ENCODE measurements around the gene ZCCHC14.
"Not testable (repeated sequence)": the region's sequence is repeated elsewhere in the genome, so short reads cannot be mapped to it uniquely, and the experiment has no call there.

The ZCCHC14 gene

DNA sequence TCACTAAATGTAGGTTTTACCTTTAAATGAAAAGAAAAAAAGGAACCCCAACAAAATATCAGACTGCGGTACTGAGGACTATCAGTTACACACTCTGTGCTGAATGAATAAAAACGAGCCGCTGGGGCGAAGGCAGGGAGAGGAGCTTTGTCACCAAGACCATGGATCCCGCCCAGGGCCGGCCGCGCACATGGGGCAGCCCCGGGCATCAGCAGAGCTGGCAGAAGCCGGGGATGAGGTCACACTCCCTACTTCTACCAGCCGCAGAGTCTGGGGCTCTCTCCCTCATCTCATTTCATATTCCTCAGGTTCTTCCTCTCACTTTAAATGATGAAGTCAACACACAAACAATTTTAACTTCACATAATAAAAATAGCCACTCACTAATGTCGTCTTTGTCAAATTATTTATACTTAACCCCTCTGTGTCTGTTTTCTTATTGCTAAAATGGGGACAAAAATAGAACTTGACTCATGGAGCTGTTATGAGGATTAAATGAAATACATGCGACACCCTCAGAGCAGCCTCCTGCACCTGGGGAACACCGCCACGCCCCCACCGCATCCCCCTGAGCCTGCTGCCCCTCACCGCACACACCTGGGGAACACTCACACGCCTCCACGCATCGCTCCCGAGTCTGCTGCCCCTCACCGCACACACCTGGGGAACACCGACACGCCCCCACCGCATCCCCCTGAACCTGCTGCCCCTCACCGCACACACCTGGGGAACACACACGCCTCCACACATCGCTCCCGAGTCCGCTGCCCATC, 15.4 kb downstream of the ZCCHC14 start:
- DNase-seq (ENCODE audit: low spot score), result not testable (repeated sequence)

DNA sequence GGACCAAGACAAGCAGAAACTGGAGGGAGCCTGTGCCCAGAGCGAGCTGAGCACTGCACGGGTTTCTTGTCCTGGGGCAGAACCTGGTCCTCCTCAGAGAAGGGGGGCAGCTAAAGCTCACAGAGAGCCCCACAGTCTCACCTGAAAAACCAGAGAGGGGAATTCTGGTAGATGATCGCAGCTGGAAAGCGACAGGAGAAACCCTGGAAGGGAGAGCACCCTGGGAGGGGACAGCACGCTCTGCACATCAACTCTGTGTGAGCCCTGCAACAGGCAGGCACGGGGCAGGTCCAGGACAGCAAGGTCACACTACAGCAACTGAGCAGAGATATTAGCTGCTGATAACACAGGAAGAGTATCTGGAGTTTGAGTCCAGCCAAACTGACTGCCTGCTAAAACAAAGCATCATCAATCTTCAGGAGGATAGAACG, 18.2 kb downstream of the ZCCHC14 start:
- DNase-seq (ENCODE audit: low spot score), result no peak

DNA sequence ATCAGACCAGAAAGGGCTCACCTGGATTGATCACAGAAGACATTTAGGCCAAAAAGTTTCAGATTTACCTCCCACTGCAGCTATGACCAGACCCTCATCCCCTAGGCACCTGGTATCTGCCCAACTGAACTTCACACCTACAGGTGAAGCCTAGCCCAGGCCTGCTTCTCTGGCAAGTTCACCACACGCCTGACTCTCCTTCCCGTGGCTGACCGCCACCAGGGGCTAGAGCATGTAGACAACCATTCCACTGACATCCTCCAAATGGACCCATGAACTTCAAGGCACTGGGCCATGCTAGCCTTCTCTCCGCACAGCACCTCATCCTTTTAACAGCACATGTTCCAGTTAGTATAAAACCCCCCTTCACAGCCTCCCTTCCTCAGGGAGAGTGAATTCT, 18.8 kb downstream of the ZCCHC14 start:
- no peak for DNase-seq (ENCODE audit: low spot score)

- DNase-seq (ENCODE audit: low spot score), result no peak
Observed at GRCh38 chr16:87472935-87473334, 19.9 kb downstream of the ZCCHC14 start.

DNA sequence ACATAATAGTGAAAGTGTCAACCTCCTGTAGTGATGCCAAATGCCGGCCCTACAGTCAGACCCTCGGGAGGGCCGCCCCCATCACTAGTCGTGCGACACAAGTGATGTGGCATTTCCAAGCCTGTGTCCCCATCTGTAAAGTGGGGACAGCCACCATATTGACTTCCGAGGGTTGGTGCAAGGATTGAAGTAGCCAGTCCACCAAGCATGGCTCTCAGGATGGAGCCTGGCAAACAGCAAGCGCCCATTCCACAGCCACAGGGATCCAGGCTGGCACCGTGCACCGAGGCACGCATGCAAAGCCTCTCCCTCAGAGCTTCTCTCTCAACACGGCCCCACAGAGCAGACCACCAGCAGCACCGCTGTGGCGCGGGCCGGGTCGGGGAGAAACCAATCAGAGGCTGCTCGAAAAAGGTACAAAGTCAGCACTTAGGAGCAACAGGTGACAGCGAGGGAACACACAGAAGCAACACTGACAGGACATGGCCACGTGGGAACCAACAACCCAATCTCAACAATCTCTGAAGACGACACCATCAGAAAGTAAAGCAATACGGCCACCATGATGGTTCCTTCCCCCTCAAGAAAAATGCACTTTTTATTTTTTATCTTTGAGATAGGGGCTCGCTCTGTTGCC, 20.6 kb downstream of the ZCCHC14 start:
- no peak for DNase-seq (ENCODE audit: low spot score)

DNA sequence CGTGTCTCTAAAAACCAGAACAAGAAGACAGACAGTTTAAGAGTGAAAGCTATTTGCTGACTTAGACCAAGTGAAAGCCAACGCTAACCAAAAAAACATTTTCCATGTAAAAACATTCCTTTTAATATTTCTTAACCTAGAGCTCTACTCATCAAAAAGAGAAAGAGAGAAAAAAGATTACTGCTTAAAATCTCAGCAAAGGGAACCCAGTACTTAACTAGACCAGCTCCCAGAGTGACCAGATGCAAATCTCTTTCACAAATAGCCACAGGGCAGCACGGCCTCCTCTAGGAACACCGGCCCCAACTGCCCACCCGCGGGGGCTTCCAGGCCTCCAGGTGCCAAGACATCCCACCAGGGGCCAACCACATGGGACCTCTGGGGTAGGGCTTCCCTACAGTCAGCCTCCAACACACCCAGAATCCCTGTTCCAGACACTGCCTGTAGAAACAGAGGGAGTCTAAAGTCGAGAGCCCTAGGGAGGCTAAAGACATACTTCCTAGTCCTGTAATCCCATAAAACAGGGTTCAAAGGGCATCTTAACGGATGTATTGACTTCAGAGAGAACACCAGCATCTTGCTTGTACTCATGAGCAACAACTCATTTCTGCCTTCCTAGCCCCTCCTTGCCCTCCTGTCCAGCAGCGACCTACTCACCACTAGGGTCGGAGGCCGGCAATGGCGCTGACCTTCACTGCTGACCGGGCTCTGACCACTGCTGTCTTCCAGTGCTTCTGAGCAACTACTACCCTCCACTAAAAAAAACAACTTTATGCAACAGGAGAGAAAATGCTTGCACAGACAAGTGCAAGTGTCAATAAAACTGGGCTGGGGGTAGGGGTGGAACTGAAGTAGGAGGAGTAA, 21.3 kb downstream of the ZCCHC14 start:
- DNase-seq (ENCODE audit: low spot score), result no peak

GRCh38 chr16:87470332-87470731, 22.5 kb downstream of the ZCCHC14 start:
- no peak for DNase-seq (ENCODE audit: low spot score)

DNA sequence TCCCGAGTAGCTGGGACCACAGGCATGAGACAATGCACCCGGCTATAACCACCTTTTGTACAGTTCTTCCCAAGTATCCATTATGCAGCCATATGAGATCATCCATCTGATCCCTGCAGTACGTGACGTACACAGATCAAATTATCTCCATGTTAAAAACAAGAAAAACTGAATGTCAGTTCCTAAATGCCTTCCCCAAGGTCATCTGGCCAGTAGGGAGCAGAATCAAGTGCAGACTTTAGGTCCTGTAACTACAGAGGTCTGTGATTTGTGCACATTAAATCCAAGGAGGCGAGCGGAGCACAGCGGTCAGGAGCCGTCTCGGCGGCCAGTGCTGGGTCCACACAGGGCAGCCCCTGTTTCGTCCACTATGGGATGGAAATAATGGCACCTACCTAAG, 23.7 kb downstream of the ZCCHC14 start:
- no peak for DNase-seq (ENCODE audit: low spot score)

GRCh38 chr16:87468550-87468949, 24.3 kb downstream of the ZCCHC14 start:
- no peak for DNase-seq (ENCODE audit: low spot score)

GRCh38 chr16:87466975-87467501, 25.8 kb downstream of the ZCCHC14 start:
- DNase-seq (ENCODE audit: low spot score), result no peak

GRCh38 chr16:87465879-87466278, 26.9 kb downstream of the ZCCHC14 start:
- DNase-seq (ENCODE audit: low spot score), result no peak

GRCh38 chr16:87465306-87465705, 27.5 kb downstream of the ZCCHC14 start:
- no peak for DNase-seq (ENCODE audit: low spot score)

- peak; percentile 42 for DNase-seq (ENCODE audit: low spot score)
Observed at GRCh38 chr16:87464691-87465300, 28.0 kb downstream of the ZCCHC14 start.

DNA sequence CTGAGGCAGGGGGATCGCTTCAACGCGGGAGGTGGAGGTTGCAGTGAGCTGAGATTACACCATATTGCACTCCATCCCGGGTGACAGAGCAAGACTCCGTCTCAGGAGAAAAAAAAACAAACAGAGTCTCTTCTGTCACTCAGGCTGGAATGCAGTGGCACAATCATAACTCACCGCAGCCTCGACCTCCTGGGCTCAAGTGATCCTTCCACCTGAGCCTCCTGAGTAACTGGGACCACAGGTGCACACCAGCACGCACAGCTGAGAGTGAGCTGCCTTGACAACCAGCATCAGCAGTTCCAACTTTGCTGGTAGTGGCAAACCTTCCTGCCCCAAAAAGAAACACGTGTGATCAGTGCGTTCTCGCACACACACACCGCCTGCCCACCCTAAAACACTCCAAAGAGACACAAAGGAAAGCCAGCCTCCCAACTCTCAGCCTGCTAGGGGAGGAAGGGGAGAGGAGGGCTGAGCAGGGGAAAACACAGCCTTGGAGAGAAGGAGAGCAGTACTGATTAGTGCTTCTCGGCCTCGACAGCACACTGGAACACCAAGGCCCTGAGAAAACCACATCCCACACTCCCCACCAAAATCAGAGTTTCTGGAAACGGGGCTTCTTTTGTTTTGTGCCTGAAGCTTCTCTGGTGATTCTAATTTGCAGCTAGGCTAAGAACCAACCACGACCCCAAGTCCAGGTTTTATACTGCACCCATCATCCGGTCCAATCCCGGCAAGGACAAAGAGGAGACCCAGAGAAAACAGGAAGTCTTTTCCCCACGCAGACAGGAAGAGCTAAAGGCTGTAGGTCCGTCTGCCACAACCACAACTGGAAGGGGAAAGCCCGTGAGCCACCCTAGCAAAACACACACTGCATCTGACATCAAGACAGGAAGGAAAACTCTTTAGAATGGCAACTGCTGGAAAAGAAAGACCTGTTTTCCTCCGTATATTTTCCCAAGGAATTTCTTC, 28.8 kb downstream of the ZCCHC14 start:
- DNase-seq (ENCODE audit: low spot score), result peak; percentile 51

DNA sequence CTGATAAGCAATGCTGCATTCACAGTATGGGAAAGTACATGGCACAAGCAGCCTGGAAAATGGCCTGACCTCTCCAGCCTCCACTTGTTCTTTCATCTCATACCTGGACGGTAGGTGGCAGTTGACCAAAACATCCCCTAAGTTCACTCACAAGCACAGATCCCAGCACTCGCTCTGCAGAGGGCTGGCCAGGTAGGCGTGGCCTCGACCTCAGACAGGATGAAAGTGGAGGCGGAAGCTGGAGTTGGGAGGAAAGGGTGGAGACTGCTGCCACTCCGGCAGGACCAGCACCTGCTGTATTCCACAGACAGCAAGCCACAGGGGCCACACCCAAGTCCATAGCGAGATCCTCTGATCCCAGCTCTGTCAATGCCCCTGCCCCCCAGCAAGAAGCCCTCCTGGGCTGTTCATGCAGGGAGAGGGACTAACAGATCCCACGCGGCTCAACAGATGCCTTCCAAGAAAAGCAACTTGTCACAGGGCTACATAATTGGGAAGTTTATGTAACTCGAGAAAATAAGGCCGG, 31.3 kb downstream of the ZCCHC14 start:
- peak; percentile 22 for DNase-seq (ENCODE audit: low spot score)

GRCh38 chr16:87460936-87461335, 31.9 kb downstream of the ZCCHC14 start:
- no peak for DNase-seq (ENCODE audit: low spot score)

DNA sequence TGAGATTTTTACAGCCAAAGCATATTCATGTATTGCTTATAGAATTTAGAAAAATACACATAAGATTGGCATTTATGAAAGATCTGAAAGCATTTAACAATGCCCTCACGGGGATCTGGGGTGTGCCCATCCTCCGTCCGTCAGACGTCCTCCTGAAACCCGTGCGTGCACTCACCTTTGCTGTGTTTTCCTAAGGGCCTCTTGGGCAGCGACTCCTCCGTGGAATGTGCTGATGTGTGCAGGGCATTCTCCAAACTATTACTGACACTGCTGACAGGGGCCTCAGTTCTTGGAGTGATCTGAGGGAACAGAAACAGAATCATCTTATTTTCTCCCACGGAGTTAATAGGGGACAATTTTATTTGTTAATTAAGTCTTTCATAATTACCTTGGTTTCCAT, 33.0 kb downstream of the ZCCHC14 start:
- DNase-seq (ENCODE audit: low spot score), result no peak

- no peak for DNase-seq (ENCODE audit: low spot score)
Observed at GRCh38 chr16:87459027-87459426, 33.8 kb downstream of the ZCCHC14 start.

- DNase-seq (ENCODE audit: low spot score), result no peak
Observed at GRCh38 chr16:87458424-87458915, 34.4 kb downstream of the ZCCHC14 start.

- peak; percentile 77 for DNase-seq (ENCODE audit: low spot score)
Observed at GRCh38 chr16:87457709-87458423, 35.0 kb downstream of the ZCCHC14 start.
